NCI-H460 (cell line): ENCODE data around the gene CARD18. TPM values are rescaled to one million over a fixed set of nuclear protein-coding genes. Genes with fewer than 3 reads are reported as not detected.
"Not testable (repeated sequence)": the region's sequence is repeated elsewhere in the genome, so short reads cannot be mapped to it uniquely, and the experiment has no call there.

ENCODE experiments used
- DNase-seq: peaks from one replicate; pipeline ENCODE4 v3.0.0-alpha.2; 2016; ENCODE audit warnings: low read depth; ENCODE audit errors: extremely low read depth
- total RNA-seq: library from RNA; depleted of rRNA; stranded (reverse); fragments of >200 nt; shearing (Covaris generic); gene quantifications from 2 replicates; pipeline ENCODE4 v1.2.3, GENCODE V29; 2014

CARD18 gene
- total RNA-seq, 1 experiment from 2014 or later = not detected

DNA sequence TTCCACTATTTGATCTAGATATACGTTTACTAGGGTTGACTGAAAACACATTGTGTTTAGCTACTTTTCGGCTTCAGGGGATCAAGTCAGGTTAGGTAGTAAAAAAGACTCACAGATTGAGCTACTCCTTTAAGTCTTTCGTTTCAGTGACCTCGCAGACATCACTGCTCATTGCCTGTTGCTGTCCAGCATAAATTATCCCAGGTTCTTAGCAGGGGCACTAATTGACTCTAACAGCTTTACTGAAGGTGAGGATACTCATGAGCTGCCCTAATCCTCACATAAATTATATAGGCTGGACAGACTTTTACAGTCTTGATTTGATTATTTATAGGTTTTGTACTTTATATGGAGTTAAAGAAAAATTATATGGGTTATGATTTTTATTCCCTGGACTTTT, 3.7 kb downstream of the CARD18 start:
- DNase-seq = no peak

DNA sequence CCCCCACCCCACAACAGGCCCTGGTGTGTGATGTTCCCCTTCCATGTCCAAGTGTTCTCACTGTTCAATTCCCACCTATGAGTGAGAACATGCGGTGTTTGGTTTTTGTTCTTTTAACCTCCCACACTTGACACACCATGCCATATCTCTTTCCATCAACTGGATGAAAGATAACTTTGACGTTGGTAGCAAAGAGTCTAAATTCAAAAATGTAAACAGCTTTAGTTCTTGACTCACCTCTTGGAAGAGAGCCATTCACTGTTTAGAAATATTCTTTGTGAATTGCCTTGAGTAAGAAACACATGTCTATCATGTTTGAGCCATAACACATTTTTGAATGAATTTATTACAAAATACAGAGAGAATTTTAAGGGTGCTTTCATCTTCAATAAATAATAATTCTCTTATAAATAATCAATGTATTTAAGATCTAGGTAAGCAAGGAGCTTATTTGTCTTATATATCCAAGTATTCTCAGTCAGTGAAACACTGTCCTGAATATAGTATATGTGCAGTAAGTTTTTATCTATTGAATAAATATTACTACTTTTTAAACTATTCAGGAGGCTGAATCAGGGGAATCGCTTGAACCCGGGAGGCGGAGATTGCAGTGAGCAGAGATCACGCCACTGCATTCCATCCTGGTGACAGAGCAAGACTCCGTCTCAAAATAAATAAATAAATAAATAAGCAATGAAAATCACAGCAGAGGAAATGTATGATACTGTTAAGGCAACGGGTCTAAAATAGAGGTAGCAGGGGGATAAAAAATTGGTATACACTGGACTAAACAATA, 6.7 kb downstream of the CARD18 start:
- DNase-seq = peak; percentile 81

DNA sequence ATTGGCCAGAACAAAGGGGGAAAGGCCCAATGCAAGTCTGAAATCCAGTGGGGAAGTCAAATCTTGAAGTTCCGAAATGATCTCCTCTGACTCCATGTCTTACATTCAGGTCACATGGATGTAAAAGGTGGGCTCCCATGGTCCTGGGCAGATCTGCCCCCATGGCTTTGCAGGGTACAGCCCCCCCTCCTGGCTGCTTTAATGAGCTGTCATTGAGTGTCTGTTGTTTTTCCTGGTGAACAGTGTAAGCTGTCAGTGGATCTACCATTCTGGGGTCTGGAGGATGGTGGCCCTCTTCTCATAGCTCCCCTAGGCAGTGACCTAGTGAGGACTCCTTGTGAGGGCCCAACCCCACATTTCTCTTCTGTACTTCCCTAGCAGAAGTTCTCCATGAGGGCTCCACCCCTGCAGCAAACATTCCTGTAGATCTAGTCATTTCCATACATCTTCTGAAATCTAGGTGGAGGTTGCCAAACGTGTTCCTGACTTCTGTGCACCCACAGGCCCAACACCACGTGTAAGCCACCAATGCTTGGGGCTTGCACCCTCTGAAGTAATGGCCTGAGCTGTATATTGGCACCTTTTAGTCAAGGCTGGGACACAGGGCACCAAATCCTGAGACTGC, 9.3 kb downstream of the CARD18 start:
- DNase-seq = no peak

DNA sequence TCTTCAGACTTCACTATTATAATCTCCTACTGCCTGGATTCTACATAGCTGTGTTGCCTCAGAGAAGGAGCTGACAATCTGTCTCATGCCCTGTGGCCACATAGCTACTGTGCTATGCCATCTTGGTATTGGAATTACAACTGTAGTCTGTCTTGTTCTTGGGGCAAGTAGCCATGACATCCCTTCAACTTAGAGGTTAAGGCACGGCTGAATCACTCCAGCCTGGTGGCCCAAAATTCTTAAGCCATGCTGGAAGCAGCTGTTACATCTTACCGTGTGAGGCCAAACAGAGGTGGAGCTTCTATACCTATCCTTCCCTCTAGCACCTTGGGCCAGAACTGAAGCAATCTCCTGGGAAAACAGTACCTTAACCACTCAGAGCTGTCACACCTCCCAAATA, 14.8 kb downstream of the CARD18 start:
- no peak for DNase-seq

DNA sequence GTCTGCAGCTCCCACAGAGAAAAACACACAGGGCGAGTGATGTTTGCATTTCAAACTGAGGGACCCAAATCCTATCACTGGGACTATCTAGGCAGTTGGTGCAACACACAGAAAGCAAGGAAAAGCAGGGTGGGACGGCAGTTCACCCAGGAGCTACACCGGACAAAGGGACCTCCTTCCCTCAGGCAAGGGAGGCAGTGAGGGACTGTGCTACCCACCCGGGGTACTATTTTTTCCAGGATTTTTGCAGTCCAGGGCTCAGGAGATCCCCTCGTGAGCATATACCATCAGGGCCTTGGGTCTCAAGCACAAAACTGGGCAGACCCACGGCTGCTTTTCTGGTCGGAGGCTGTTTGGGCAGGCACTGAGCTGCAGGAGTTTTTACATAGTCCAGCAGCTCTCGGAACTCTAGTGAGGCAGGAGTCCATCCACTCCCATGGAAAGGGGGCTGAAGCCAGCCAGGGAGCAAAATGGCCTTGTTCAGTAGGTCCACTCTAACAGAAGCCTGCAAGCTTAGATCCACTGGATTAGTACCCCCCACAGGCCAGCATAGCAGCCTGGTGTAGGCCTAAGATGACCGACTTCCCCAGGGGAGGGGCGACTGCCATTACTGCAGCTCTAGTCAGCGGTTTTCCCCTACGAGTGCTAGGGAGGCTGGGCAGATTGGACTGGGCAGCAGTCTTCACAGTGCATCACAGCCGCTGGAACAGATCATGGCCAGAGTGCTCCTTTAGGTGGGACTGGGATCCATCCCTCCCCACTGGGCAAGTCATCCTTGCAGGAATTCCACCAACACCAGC, 28.2 kb downstream of the CARD18 start:
- no peak for DNase-seq

DNA sequence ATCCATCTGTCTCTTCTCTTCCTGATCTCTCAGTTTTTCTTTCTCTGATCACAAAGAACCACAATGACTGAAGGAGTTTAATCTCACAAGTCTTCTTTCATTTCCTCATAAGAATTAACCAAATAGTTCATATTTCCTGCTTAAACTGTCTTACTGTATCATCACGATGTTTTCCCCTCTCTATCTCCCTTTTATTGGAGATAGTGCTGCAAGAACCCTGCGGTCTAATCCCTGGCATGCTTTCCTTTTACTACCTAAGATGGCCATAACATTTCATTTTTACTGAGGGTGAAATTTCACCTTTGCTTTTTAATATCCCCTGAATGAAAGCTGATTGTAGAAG, 28.9 kb downstream of the CARD18 start:
- DNase-seq = no peak

DNA sequence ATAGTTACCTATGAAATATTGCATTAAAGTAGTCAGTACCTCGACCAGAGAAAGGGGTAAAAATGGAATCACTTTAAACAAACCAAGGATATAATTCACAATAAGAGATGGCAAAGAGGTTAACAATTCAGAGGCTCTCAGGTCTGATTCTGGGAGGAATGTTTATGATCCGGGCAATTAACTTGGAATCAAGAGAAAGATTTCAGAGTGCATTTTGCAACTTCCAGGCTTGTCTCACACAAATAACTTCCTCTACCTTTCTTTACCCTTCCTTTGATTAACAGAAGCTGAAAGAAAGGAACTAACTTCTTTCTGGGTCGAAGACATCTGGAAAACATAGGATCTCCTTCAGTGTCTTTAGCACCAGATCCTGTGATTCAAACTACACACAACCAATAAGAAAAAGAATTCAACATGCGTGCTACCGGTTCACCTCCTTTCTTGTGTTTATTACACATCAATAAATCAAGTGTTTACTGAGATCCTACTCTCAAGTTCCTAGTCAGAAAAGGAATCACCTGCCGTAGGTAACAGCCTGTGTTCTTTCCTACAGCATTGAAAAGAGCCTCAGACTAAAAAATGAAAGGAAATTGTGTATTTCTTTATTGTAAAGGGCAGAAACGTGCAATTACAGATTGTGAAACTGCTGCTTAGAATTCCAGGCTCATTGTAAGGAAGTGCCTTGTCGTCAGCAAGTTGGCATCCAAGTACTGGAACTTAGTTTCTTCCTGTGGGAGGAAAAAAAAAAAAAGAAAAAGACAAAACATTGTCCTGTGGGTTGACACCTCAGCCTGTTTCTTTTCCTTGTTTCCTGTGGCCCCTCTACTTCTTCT, 29.5 kb downstream of the CARD18 start:
- DNase-seq = peak; percentile 7

DNA sequence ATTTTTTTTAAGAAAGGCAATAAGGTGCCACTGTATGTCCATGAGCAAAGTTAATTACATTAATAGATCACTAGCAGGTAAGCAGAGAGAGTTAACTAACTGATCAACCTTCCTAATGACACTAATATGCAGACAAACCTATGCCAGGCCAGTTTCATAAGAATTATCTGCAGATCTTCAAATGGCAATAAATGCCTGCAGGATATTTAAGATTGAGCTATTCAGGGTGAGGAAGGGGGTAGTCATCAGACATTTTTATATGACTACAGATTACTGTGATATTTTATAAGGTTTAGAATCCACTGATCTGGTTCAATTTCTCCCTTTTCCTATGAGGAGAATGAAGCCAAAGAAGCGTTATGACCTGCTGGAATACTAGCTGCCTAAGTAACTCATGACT, 30.2 kb downstream of the CARD18 start:
- no peak for DNase-seq

DNA sequence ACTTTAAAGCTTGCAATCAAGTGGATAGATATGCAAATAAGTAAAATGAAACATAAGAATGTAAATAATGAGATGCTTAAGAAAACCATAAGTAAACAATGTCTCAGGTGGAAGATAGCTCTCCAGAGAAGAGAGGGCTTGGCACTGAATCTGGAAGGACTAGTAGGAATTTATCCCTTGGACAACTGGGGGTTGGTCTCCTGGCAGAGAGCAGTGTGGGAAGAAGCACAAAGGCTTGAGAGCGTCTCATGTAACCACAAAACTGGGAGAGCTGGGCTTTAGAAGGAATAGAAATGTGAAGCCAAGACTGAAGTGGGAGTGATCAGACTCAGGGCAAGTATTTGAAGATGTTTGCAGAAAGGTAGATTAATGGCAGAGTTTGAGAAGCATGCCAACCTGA, 31.3 kb downstream of the CARD18 start:
- DNase-seq = no peak

DNA sequence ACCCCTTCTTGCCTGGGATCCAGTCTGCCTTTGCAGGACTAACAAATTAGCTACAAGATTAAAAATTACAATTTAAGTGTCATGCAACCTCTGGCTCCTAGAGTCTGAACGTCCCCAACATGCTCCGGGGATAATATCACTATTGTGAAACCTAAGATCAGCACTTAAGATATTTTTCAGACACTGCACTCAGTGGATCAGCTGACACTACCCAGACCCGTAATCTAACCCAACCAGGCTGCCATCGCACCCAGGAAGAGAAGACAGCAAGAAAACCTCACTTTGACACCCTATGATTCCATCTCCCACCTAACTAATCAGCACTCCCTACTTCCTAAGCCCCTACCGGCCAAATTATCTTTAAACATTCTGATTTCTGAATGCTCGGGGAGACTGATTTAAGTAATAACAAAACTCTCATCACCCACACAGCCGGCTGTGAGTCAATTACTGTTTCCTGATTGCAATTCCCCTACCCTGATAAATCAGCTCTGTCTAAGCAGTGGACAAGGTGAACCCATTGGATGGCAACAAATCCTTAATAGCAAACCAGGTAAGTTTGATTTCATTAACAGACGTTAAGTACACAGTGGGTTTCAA, 32.2 kb downstream of the CARD18 start:
- DNase-seq = not testable (repeated sequence)

DNA sequence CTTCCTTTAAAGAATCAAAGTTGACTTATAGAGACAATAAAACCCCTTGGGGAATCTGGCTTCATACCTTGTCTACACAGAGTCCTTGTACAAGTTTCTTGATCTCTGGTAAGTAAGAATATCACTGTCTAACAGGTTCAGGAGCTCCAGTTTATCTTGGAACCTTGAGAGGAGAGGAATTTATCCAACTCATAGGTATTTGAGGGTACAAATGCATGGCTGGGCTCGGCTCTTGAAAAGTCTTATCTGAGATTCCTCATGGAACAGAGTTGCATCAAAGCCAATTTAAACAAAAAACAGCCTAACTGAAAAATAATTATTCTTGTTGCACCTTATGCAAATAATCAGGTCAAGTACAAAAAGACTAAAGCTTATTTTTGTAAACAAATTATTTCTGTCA, 33.4 kb downstream of the CARD18 start:
- DNase-seq = no peak

DNA sequence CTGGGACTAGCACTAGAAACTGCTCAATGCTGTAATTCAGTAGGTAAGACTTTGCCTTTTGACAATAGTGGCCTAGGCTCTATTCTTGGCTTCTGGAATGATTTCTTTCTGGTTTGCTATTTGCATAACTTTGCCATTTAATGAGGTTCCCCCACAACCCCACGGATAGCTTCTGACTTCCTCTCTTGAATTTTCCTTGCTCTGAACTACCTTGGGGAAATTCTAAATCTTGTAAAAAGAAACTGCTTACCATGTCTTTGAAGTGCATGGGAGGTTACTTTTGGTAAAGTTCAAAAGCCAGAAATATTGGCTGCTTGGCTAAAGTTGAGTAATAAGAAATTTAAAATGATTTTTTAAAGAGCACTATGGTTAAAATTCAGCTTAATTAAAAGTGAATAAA, 35.3 kb downstream of the CARD18 start:
- no peak for DNase-seq

DNA sequence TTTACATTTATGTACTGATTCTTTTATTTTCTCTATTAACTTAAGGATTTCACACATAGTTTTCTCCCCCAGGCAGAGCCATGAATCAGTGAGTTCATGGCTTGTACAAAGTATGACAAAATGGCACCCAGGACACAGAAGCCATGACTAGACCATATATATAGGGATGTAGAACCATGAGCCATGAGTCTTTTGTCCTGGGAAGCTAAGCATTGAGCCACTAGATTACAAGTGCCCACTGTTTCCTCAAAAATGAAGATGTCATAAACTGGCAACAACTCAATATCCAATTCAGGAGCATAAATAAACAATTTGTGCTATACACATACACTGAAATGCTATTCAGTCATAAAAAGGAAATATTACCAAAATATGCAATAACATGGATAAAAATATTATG, 36.2 kb downstream of the CARD18 start:
- no peak for DNase-seq

DNA sequence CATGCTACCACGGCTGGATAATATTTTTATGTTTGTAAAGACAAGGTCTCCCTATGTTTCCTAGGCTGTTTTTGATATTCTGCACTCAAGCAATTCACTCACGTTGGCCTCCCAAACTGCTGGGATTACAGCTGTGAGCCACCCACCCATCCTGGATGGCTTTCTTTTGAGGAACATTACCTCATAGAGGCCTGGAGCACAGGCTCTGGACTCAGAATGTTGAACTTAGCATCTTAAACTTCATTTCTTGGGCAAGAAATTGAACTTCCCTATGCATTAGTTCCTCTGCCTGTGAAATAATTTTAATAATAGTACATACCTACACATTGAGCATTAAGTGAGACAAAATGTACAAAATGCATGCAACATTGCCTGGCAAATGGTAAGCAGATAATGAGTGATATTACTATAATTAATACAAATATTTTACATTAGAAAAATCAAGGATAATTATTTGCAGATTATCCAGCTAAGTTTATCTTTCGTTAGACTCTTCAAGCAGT, 37.4 kb downstream of the CARD18 start:
- DNase-seq = not testable (repeated sequence)

DNA sequence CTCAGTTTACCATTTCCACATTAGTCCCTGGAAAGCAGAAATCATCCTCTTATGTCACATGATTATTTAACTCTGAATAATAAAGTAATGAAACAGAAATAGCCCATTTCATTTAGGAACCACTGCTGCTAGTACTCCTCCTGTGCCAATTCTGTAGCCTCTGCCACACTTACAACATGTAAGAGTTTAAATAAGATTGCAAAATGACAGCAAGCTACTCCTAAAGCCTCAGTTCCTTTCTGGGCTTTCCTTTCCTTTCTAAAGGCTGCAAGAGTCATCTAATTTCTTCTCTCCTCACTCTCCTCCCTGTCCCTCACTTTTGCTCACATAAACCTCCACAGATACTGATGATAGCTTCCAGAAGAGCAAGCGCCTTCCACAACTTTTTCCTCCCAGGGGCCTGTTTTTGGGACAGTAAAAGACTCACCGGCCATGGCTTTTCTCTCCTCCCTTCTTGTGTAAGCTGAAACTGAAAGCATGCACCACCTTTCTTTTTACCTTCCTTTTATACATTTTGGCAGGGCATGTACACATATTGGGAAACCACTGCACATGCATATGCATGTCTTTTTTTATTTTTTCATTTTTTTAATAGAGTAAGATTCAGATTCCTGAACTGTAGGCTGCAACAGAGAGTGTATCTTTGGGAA, 38.5 kb downstream of the CARD18 start:
- DNase-seq = no peak

DNA sequence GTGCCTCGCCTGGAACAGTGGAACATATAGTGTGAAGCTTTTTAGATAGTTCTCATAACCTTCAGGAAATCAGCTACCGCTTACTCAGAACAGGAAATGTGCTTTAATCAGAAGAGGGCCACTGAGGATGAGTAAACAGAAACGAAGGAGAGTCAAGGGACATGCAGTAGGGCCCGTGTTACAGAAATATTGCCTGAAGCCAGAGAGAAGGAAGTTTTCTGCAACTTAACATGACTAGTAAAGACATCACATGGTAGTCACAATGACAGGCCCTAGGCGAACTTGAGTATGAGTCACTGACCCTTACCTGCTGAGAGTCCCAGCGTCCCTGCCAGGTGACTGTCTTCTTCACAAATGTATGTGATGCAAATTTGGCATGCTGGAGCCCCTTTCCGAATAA, 39.4 kb downstream of the CARD18 start:
- DNase-seq = no peak

DNA sequence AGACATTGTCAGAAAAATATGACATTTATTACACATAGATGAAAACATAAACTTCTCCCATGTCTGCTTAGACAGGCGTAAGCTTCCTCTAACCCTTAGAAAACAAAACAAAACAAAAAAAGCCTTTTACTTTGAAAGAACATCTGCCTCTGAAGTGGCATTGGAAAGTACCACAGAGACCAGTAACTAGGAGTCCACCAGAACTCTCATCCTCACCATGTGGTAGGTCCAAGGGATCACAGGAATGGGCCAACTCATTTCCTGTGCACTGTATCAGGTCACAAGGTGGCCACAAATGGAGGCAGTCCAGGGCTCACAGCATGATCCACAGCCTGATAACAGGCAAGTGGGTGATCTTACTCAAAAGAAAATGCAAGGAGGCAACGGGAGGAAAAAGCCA, 40.0 kb downstream of the CARD18 start:
- not testable (repeated sequence) for DNase-seq

DNA sequence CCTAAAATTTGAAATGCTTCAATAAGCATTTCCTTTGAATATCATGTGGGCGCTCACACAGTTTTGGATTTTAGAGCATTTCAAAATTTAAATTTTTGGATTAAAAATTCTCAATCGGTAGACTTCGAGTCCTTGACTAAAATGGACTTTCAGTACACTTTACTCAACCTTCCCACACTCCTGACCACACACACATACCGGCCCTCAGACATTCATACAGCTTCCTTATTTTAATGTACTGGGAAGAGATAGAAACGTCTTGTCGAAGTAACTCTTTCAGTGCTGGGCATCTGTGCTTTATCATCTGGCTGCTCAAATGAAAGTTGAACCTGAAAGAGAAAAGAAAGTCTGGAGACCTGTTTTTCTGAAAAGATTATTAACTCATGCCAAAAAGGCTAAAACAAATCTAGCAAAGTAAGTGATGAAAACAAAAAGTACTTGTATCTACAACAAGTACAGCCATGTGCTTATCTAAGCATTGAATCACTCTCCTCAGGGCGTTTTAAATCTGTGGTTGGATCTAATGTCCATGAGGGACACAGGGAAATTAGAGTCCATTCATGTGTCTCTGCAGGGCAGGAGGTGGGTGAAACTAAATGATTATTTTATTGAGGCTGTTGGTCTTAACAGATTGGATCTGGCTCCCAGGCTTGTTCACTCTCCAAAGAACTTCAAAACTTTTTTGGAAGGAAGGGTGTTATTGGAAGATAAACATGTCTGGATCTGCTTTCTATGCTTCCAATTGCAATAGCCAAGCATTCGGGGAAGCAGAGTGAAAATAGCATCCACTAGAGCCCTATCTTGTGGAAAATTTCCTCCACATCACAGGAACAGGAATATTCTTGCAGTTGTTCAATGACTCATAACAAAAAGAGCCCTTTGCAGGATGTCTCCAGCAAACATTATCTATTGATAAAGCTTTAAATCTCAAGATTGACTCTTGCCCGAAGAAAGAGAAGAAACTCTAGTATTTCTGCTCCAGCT, 47.0 kb downstream of the CARD18 start:
- no peak for DNase-seq
